Keratinocyte (primary cell): Measurements from ENCODE around the gene HYAL1. TPM values are rescaled to one million over a fixed set of nuclear protein-coding genes. Genes with fewer than 3 reads are reported as not detected.

ENCODE experiments used
- DNase-seq: peaks from one replicate; pipeline ENCODE4 v3.0.0-alpha.2; 2011; ENCODE audit warnings: low read depth, missing footprints, low spot score
- FAIRE-seq: peaks from 2 replicates; lab custom pipeline; 2011; peaks lifted over from hg19 to GRCh38; lab: Jason Lieb, UNC
- H2AFZ ChIP-seq: 2 replicates; pipeline ENCODE4 v1.6.0; 2012; ENCODE audit warnings: low read length, control low read depth, inconsistent platforms; ENCODE audit not compliant: control insufficient read depth
- H3K27ac ChIP-seq: 2 replicates; pipeline ENCODE4 v1.5.1; 2011; ENCODE audit warnings: low read length; ENCODE audit not compliant: control insufficient read depth, insufficient read depth
- H3K27me3 ChIP-seq: 3 replicates; pipeline ENCODE4 v1.6.0; 2011; ENCODE audit warnings: low read length; ENCODE audit not compliant: control insufficient read depth, insufficient read depth; ENCODE audit errors: extremely low read depth
- H3K36me3 ChIP-seq, 2 experiments: 2 replicates in 1 of 2; 3 replicates in 1 of 2; pipeline ENCODE4 v1.5.1; 2011; ENCODE audit warnings: low read length in 2 of 2, mild to moderate bottlenecking in 1 of 2; ENCODE audit not compliant: control insufficient read depth in 2 of 2, insufficient read depth in 2 of 2; ENCODE audit errors: extremely low read depth in 1 of 2
- H3K4me1 ChIP-seq: 3 replicates; pipeline ENCODE4 v1.5.1; 2011; ENCODE audit warnings: low read length; ENCODE audit not compliant: control insufficient read depth, insufficient read depth; ENCODE audit errors: extremely low read depth
- H3K4me2 ChIP-seq: 3 replicates; pipeline ENCODE4 v1.6.0; 2011; ENCODE audit warnings: low read depth, low read length; ENCODE audit not compliant: control insufficient read depth, insufficient read depth; ENCODE audit errors: extremely low read depth
- H3K4me3 ChIP-seq, 3 experiments: fragments of 200-600 bp in 1 of 3; sonication (generic) in 1 of 3; 2 replicates in 2 of 3; 3 replicates in 1 of 3; pipeline ENCODE4 v1.5.1; 2011 to 2016; ENCODE audit warnings: low read length in 3 of 3, mild to moderate bottlenecking in 3 of 3, control low read depth in 2 of 3, inconsistent platforms in 1 of 3, low read depth in 1 of 3, mixed read lengths in 1 of 3, mixed run types in 1 of 3, moderate library complexity in 1 of 3; ENCODE audit not compliant: control insufficient read depth in 2 of 3, insufficient read depth in 2 of 3; ENCODE audit errors: extremely low read depth in 1 of 3
- H3K79me2 ChIP-seq: 2 replicates; pipeline ENCODE4 v1.6.0; 2012; ENCODE audit warnings: low read length; ENCODE audit not compliant: control insufficient read depth, insufficient read depth
- H3K9ac ChIP-seq: 3 replicates; pipeline ENCODE4 v1.6.0; 2011; ENCODE audit warnings: low read length; ENCODE audit not compliant: control insufficient read depth, insufficient read depth; ENCODE audit errors: extremely low read depth
- H3K9me1 ChIP-seq: 3 replicates; pipeline ENCODE4 v1.6.0; 2011; ENCODE audit warnings: low read length; ENCODE audit not compliant: control insufficient read depth, insufficient read depth; ENCODE audit errors: extremely low read depth
- H3K9me3 ChIP-seq: 2 replicates; pipeline ENCODE4 v1.5.1; 2012; ENCODE audit warnings: low read depth, low read length; ENCODE audit not compliant: control insufficient read depth
- H4K20me1 ChIP-seq: 3 replicates; pipeline ENCODE4 v1.6.0; 2011; ENCODE audit warnings: low read length; ENCODE audit not compliant: control insufficient read depth, insufficient read depth; ENCODE audit errors: extremely low read depth
- EZH2 ChIP-seq: IDR thresholded peaks from one replicate; pipeline ENCODE4 v1.6.1; 2012; ENCODE audit warnings: inconsistent platforms, mild to moderate bottlenecking, low read length, moderate library complexity
- dilution Hi-C: fragments of 300-500 bp; cut with MboI; formaldehyde crosslinking; loops from one replicate; pipeline ENCODE4 v1.7.0; 2020; ENCODE audit warnings: low sequenced_read_pairs; ENCODE audit not compliant: extremely low pct_ligation_motif_present
- polyA plus RNA-seq, 5 experiments: library from polyadenylated mRNA; depleted of rRNA in 3 of 5; stranded (reverse) in 3 of 5; stranded (forward) in 1 of 5; unstranded in 1 of 5; fragments of >200 nt; gene quantifications; 1 replicate in 1 of 5; 2 replicates in 3 of 5; 3 replicates in 1 of 5; pipeline versions ENCODE4 v1.2.1 to v1.2.3, GENCODE V29; 2011 to 2012; ENCODE audit warnings: missing spikeins in 2 of 5, low read depth in 1 of 5, low replicate concordance in 1 of 5
- TF ChIP-seq, protein P1 (sequence below), 3 experiments: IDR thresholded peaks in 1 of 3; conservative IDR thresholded peaks in 1 of 3; optimal IDR thresholded peaks in 1 of 3; 2 replicates in 2 of 3; 3 replicates in 1 of 3; pipeline versions ENCODE3 to v1.5.1; 2011; ENCODE audit warnings: low read length in 3 of 3, mild to moderate bottlenecking in 3 of 3, moderate library complexity in 2 of 3, control low read depth in 1 of 3, inconsistent platforms in 1 of 3; ENCODE audit not compliant: insufficient read depth in 2 of 3; ENCODE audit errors: extremely low read depth in 1 of 3

HYAL1 gene
- polyA plus RNA-seq, 1 donor (not counting 4 experiments of a cell fraction or from before 2014, with no cell fraction given) = 13.9 TPM

GRCh38 chr3:50320853-50321335, 17.5 kb upstream of the HYAL1 start:
- Histone ChIP-seq H4K20me1 (no peaks in the 10 kb centered on the region), H3K9ac (peak overlapping the region; percentile 98), H3K4me3 (peak overlapping the region; percentile 52 to 89 (median 84)), H3K27me3 (no peaks in the 10 kb centered on the region), H3K4me2 (peak overlapping the region; percentile 99), H3K36me3 (peaks cover 18 to 36% of the 10 kb centered on the region in 2 experiments), H3K79me2 (peaks cover 33% of the 10 kb centered on the region), H3K4me1 (peaks cover 45% of the 10 kb centered on the region), H3K9me1 (peaks cover 3% of the 10 kb centered on the region), H3K27ac (peak overlapping the region; percentile 99), H2AFZ (peak overlapping the region; percentile 33), H3K9me3 (no peaks in the 10 kb centered on the region)
- dilution Hi-C loops = no loop called here
- FAIRE-seq (no peak), DNase-seq (no peak)
- no peak for TF ChIP-seq EZH2
- TF ChIP-seq, protein P1, sequence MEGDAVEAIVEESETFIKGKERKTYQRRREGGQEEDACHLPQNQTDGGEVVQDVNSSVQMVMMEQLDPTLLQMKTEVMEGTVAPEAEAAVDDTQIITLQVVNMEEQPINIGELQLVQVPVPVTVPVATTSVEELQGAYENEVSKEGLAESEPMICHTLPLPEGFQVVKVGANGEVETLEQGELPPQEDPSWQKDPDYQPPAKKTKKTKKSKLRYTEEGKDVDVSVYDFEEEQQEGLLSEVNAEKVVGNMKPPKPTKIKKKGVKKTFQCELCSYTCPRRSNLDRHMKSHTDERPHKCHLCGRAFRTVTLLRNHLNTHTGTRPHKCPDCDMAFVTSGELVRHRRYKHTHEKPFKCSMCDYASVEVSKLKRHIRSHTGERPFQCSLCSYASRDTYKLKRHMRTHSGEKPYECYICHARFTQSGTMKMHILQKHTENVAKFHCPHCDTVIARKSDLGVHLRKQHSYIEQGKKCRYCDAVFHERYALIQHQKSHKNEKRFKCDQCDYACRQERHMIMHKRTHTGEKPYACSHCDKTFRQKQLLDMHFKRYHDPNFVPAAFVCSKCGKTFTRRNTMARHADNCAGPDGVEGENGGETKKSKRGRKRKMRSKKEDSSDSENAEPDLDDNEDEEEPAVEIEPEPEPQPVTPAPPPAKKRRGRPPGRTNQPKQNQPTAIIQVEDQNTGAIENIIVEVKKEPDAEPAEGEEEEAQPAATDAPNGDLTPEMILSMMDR (optimal IDR thresholded peaks at IDR 0.05 in 1 of 3, IDR thresholded peaks at IDR 0.05 in 1 of 3, conservative IDR thresholded peaks at IDR 0.05 in 1 of 3; ENCODE audit: extremely low read depth in 1 of 3, insufficient read depth in 2 of 3, low read length in 3 of 3) = no peak

DNA sequence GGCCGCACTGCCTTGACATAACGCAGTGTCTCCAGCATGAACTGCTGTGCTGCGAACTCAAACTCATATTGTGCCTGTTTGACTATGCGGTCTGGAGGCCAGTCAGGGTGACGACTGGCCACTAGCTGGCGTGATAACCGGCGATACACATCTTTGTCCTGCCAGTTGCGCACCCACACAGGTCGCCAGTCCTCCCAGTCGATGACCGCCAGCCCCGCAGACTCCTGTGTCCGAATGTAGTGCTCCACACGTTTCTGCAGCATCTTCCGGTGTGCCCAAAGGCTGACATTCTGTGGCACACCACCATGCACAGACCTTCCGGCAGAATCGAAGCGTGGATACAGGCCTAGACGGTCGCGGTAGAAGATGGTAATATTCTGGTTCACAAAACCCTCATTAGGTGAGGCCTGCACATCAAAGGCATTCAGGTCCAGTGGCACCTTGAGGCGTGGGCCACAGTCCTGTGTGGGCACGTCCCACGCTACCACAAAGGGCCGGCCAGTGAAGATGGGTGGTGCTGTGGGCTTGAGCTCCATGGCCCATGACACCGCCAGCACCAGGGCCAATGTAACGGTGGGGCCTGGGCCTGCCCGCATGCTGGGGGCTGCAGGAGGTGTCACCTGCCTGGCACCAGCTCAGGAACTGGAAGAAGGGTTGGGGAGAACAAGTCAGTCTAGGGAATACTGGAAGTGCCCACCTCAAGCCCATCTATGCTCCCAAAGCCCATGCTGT, 16.7 kb upstream of the HYAL1 start:
- no peak for DNase-seq
- Histone ChIP-seq H3K79me2 (peaks cover 35% of the 10 kb centered on the region), H3K9me3 (no peaks in the 10 kb centered on the region), H3K9ac (peak overlapping the region; percentile 98), H3K27ac (peak overlapping the region; percentile 99), H3K27me3 (no peaks in the 10 kb centered on the region), H3K4me2 (peak overlapping the region; percentile 99), H3K9me1 (peaks cover 7% of the 10 kb centered on the region), H3K4me1 (peaks cover 45% of the 10 kb centered on the region), H2AFZ (no peak overlapping the region), H4K20me1 (no peaks in the 10 kb centered on the region), H3K4me3 (peak overlapping the region; percentile 52 to 89 (median 84)), H3K36me3 (peaks cover 15 to 34% of the 10 kb centered on the region in 2 experiments)
- dilution Hi-C loops = no loop called here
- FAIRE-seq = no peak
- TF ChIP-seq, protein P1 (optimal IDR thresholded peaks at IDR 0.05 in 1 of 3, IDR thresholded peaks at IDR 0.05 in 1 of 3, conservative IDR thresholded peaks at IDR 0.05 in 1 of 3; ENCODE audit: extremely low read depth in 1 of 3, insufficient read depth in 2 of 3, low read length in 3 of 3) = no peak
- no peak for TF ChIP-seq EZH2
